H1 (cell line): ENCODE results near the gene TNFAIP8L3. TPM values are rescaled to one million over a fixed set of nuclear protein-coding genes. Genes with fewer than 3 reads are reported as not detected.

Source experiments
- CTCF ChIA-PET: fragments of 300-600 bp; sonication (Branson Sonifier 250); formaldehyde crosslinking; loops from one replicate; lab custom pipeline; 2021; ENCODE audit not compliant: partially characterized antibody; lab: Charles Lee
- POLR2A ChIA-PET: fragments of 300-600 bp; sonication (Branson Sonifier 250); formaldehyde crosslinking; loops from one replicate; lab custom pipeline; 2021; ENCODE audit warnings: inconsistent platforms; ENCODE audit not compliant: partially characterized antibody; lab: Charles Lee
- DNase-seq, 2 experiments: peaks; one replicate each; pipeline versions ENCODE4 v3.0.0 to v3.0.0-alpha.2; 2010 to 2022; ENCODE audit warnings: low spot score in 2 of 2, low read depth in 1 of 2, mixed read lengths in 1 of 2
- FAIRE-seq: peaks from 2 replicates; lab custom pipeline; 2011; peaks lifted over from hg19 to GRCh38; lab: Jason Lieb, UNC
- H2AFZ ChIP-seq: 2 replicates; pipeline ENCODE4 v1.8.1; 2012; ENCODE audit warnings: low read length, inconsistent platforms
- H2AK5ac ChIP-seq: 2 replicates; pipeline ENCODE4 v1.6.1; 2013; ENCODE audit warnings: low read depth, low read length
- H2BK120ac ChIP-seq: replicated peaks from 2 replicates; pipeline ENCODE3; 2013; ENCODE audit warnings: low read depth, low read length, inconsistent platforms
- H2BK12ac ChIP-seq: 2 replicates; pipeline ENCODE4 v1.6.1; 2013; ENCODE audit warnings: low read depth, low read length
- H2BK15ac ChIP-seq: 2 replicates; pipeline ENCODE4 v1.6.1; 2013; ENCODE audit warnings: low read length
- H2BK20ac ChIP-seq: 2 replicates; pipeline ENCODE4 v1.6.1; 2013; ENCODE audit warnings: low read length
- H2BK5ac ChIP-seq: 2 replicates; pipeline ENCODE4 v1.6.1; 2013; ENCODE audit warnings: low read depth, low read length
- H3K14ac ChIP-seq: 2 replicates; pipeline ENCODE4 v1.6.1; 2013; ENCODE audit warnings: inconsistent platforms; ENCODE audit not compliant: insufficient read length
- H3K18ac ChIP-seq: 2 replicates; pipeline ENCODE4 v1.6.1; 2013; ENCODE audit warnings: low read length; ENCODE audit errors: extremely low read depth
- H3K23ac ChIP-seq: 2 replicates; pipeline ENCODE4 v1.6.1; 2013; ENCODE audit warnings: inconsistent platforms; ENCODE audit not compliant: insufficient read length
- H3K23me2 ChIP-seq: 2 replicates; pipeline ENCODE4 v1.6.1; 2013; ENCODE audit warnings: low read depth, low read length
- H3K27ac ChIP-seq: 2 replicates; pipeline ENCODE4 v1.6.1; 2011; ENCODE audit warnings: low read depth, low read length, inconsistent platforms
- H3K27me3 ChIP-seq, 4 experiments: replicated peaks in 1 of 4; 1 replicate in 1 of 4; 2 replicates in 3 of 4; pipeline versions ENCODE4 v1.6.1 to v1.8.1; 2011 to 2013; ENCODE audit warnings: low read length in 3 of 4, mild to moderate bottlenecking in 3 of 4, inconsistent platforms in 2 of 4, mixed read lengths in 2 of 4, moderate library complexity in 1 of 4; ENCODE audit not compliant: control insufficient read depth in 3 of 4, insufficient read depth in 3 of 4; ENCODE audit errors: extremely low read depth in 1 of 4
- H3K36me3 ChIP-seq, 4 experiments: 2 replicates each; pipeline versions ENCODE4 v1.6.1 to v1.8.1; 2011 to 2013; ENCODE audit warnings: mild to moderate bottlenecking in 4 of 4, low read length in 3 of 4, moderate library complexity in 2 of 4, control low read depth in 1 of 4, inconsistent platforms in 1 of 4; ENCODE audit not compliant: insufficient read depth in 4 of 4, control insufficient read depth in 2 of 4
- H3K4ac ChIP-seq: replicated peaks from 2 replicates; pipeline ENCODE3; 2013; ENCODE audit warnings: low read length, low read depth, mixed read lengths, inconsistent platforms; ENCODE audit not compliant: insufficient read length
- H3K4me1 ChIP-seq, 4 experiments: replicated peaks in 1 of 4; 1 replicate in 1 of 4; 2 replicates in 3 of 4; pipeline versions ENCODE4 v1.6.1 to v1.8.1; 2011 to 2013; ENCODE audit warnings: low read length in 3 of 4, inconsistent platforms in 2 of 4, mixed read lengths in 1 of 4; ENCODE audit not compliant: insufficient read depth in 4 of 4, control insufficient read depth in 3 of 4
- H3K4me2 ChIP-seq, 2 experiments: 2 replicates each; pipeline versions ENCODE4 v1.6.1 to v1.8.1; 2011 to 2013; ENCODE audit warnings: low read depth in 2 of 2, low read length in 2 of 2, control low read depth in 1 of 2, inconsistent platforms in 1 of 2, mild to moderate bottlenecking in 1 of 2; ENCODE audit not compliant: insufficient read depth in 1 of 2
- H3K4me3 ChIP-seq, 4 experiments: fragments of 200-600, 300-600 bp in 1 of 4; sonication (generic), shearing (Covaris generic), sonication (Bioruptor Twin) in 1 of 4; 2 replicates each; pipeline versions ENCODE4 v1.5.1 to v1.8.1; 2011 to 2016; ENCODE audit warnings: low read length in 4 of 4, low read depth in 3 of 4, control low read depth in 2 of 4, inconsistent platforms in 2 of 4, mild to moderate bottlenecking in 2 of 4, mixed read lengths in 1 of 4, moderate library complexity in 1 of 4; ENCODE audit not compliant: insufficient read depth in 2 of 4; ENCODE audit errors: extremely low read depth in 1 of 4
- H3K56ac ChIP-seq: replicated peaks from 2 replicates; pipeline ENCODE3; 2013; ENCODE audit warnings: low read depth, mild to moderate bottlenecking, mixed read lengths, low read length, inconsistent platforms; ENCODE audit not compliant: insufficient read length
- H3K79me1 ChIP-seq: 2 replicates; pipeline ENCODE4 v1.6.1; 2013; ENCODE audit warnings: low read depth, low read length, control low read depth
- H3K79me2 ChIP-seq, 2 experiments: 2 replicates each; pipeline versions ENCODE4 v1.6.1 to v1.8.1; 2012 to 2013; ENCODE audit warnings: low read length in 2 of 2, mild to moderate bottlenecking in 2 of 2, inconsistent platforms in 1 of 2; ENCODE audit not compliant: insufficient read depth in 2 of 2, control insufficient read depth in 1 of 2
- H3K9ac ChIP-seq, 4 experiments: replicated peaks in 1 of 4; 1 replicate in 1 of 4; 2 replicates in 3 of 4; pipeline versions ENCODE4 v1.6.1 to v1.8.1; 2011 to 2013; ENCODE audit warnings: low read depth in 3 of 4, low read length in 3 of 4, control low read depth in 2 of 4, mild to moderate bottlenecking in 2 of 4, moderate library complexity in 2 of 4, inconsistent platforms in 1 of 4; ENCODE audit errors: extremely low read depth in 1 of 4
- H3K9me3 ChIP-seq, 2 experiments: 2 replicates each; pipeline versions ENCODE4 v1.6.1 to v1.8.1; 2012 to 2013; ENCODE audit warnings: mild to moderate bottlenecking in 2 of 2, moderate library complexity in 2 of 2, control low read depth in 1 of 2, inconsistent platforms in 1 of 2, low read depth in 1 of 2, low read length in 1 of 2, mixed read lengths in 1 of 2; ENCODE audit not compliant: insufficient read depth in 2 of 2
- H4K20me1 ChIP-seq, 2 experiments: replicated peaks in 1 of 2; 2 replicates each; pipeline versions ENCODE3 to v1.8.1; 2011 to 2013; ENCODE audit warnings: inconsistent platforms in 2 of 2, low read length in 2 of 2, mild to moderate bottlenecking in 1 of 2; ENCODE audit not compliant: insufficient read depth in 2 of 2, control insufficient read depth in 1 of 2
- H4K5ac ChIP-seq: 2 replicates; pipeline ENCODE4 v1.6.1; 2013; ENCODE audit warnings: low read length, low read depth, mixed read lengths, inconsistent platforms; ENCODE audit not compliant: insufficient read length
- H4K8ac ChIP-seq: 2 replicates; pipeline ENCODE4 v1.8.0; 2013; ENCODE audit warnings: mild to moderate bottlenecking, moderate library complexity, low read length, inconsistent platforms; ENCODE audit not compliant: insufficient read depth; ENCODE audit errors: extremely low read depth
- H4K91ac ChIP-seq: replicated peaks from 2 replicates; pipeline ENCODE3; 2013; ENCODE audit warnings: low read length, mixed read lengths, inconsistent platforms; ENCODE audit not compliant: insufficient read length
- ASH2L ChIP-seq: fragments of 200-600, 300-600 bp; sonication (generic); IDR thresholded peaks from one replicate; pipeline ENCODE4 v1.7.1; 2017; ENCODE audit warnings: low read length
- CHD2 ChIP-seq: IDR thresholded peaks from 2 replicates; pipeline ENCODE4 v1.6.1; 2012; ENCODE audit warnings: low read length, improper control_type of control experiment
- CTBP2 ChIP-seq: IDR thresholded peaks from 2 replicates; pipeline ENCODE4 v1.7.0; 2011; ENCODE audit warnings: borderline replicate concordance, mild to moderate bottlenecking, moderate library complexity, mixed read lengths, low read length; ENCODE audit not compliant: insufficient read depth, insufficient read length
- EP300 ChIP-seq, 2 experiments: IDR thresholded peaks; 1 replicate in 1 of 2; 2 replicates in 1 of 2; pipeline ENCODE4 v1.6.1; 2011 to 2012; ENCODE audit warnings: low read depth in 2 of 2, low read length in 2 of 2, mild to moderate bottlenecking in 2 of 2, borderline replicate concordance in 1 of 2, inconsistent platforms in 1 of 2, moderate library complexity in 1 of 2
- HDAC6 ChIP-seq: IDR thresholded peaks from one replicate; pipeline ENCODE4 v1.7.1; 2012; ENCODE audit warnings: low read depth, mild to moderate bottlenecking, inconsistent platforms, low read length, moderate library complexity
- KDM4A ChIP-seq: IDR thresholded peaks from one replicate; pipeline ENCODE4 v1.7.1; 2012; ENCODE audit warnings: low read depth, mild to moderate bottlenecking, moderate library complexity, low read length, inconsistent platforms; ENCODE audit not compliant: severe bottlenecking
- NANOG ChIP-seq: IDR thresholded peaks from 2 replicates; pipeline ENCODE4 v1.6.1; 2011; ENCODE audit warnings: low read length, low read depth, mild to moderate bottlenecking, inconsistent platforms; ENCODE audit not compliant: insufficient read depth, poor library complexity, severe bottlenecking
- POLR2AphosphoS5 ChIP-seq: IDR thresholded peaks from 2 replicates; pipeline ENCODE4 v1.6.1; 2011; ENCODE audit warnings: low read depth, low read length
- YY1 ChIP-seq: IDR thresholded peaks from 2 replicates; pipeline ENCODE4 v1.6.1; 2011; ENCODE audit warnings: low read depth, mild to moderate bottlenecking, low read length
- WGBS, 2 experiments: shearing (Covaris generic) in 1 of 2; methylation state at CpG; one replicate each; pipeline versions ENCODE4 v1.1.6 to v1.1.7; 2013 to 2015; ENCODE audit warnings: low lambda C conversion rate in 2 of 2, mixed read lengths in 2 of 2, inconsistent platforms in 1 of 2, low coverage in 1 of 2, missing lambda C conversion rate in 1 of 2; ENCODE audit not compliant: insufficient replicate concordance in 2 of 2, insufficient coverage in 1 of 2, insufficient read length in 1 of 2; ENCODE audit errors: extremely low coverage in 1 of 2, missing lambda C conversion rate in 1 of 2; 5-methylcytosine and 5-hydroxymethylcytosine counted together
- polyA plus RNA-seq, 7 experiments: library from polyadenylated mRNA; depleted of rRNA in 3 of 7; stranded (reverse) in 5 of 7; unstranded in 2 of 7; fragments of >200 nt in 5 of 7; fragments of 200-250 nt in 2 of 7; gene quantifications; 1 replicate in 5 of 7; 2 replicates in 1 of 7; 4 replicates in 1 of 7; pipeline versions ENCODE4 v1.2.1 to v1.2.3, GENCODE V29; 2011 to 2013; ENCODE audit warnings: missing spikeins in 2 of 7, mixed read lengths in 2 of 7
- total RNA-seq: library from RNA; stranded (reverse); fragmentation: NEBNext Ultra II Directional; extraction: Animal tissue kit (Norgen Biotek cat#: 25700); gene quantifications from 2 replicates; pipeline ENCODE4 v1.2.1, GENCODE V29; 2021
- TF ChIP-seq, protein P1 (sequence below): IDR thresholded peaks from 2 replicates; pipeline ENCODE4 v1.6.1; 2012; ENCODE audit warnings: inconsistent platforms

The TNFAIP8L3 gene
- total and polyA plus RNA-seq, 2 of the 8 experiments (the other 6 are each of a cell fraction or from before 2014, with no cell fraction given) = 0.23 to 0.67 TPM

DNA sequence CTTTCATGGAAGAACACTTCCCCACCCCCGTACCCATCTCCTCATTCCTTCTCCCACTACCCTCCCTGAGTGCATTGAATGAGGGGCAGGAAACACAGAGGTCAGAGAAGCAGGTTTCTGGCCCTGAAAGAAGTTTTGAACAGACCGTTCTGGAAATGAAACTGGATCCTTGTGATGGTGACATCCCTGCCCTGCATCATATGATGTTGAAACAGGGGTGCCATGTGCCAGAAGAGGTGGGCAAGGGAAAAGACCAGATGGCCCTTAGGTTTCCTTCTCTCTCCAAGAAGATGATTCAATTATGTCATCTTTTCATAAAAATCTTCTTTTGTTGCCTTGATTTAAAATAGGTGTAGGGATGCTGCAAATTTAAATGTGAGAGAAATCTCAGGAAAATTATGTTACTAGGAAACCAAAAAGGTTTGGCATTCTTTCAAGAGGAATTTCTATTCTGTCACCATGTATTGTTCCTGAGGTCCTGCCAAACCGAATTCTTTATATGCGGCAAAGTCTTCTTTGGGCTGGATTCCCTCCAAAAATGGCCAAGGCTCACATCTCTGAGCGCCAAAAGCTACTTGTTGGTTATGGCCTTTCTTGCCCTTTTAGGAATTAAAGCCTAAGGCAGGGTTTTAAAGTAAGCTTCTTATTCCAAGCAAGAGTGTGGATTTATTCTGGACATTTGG is 19.9 kb upstream of the TNFAIP8L3 start:
- Histone ChIP-seq H3K9ac (no peak overlapping the region), H4K91ac (no peak overlapping the region), H3K23ac (no peak overlapping the region), H2BK20ac (no peak overlapping the region), H2BK120ac (no peak overlapping the region), H3K14ac (no peak overlapping the region), H3K18ac (no peak overlapping the region), H4K8ac (no peak overlapping the region), H2BK5ac (no peak overlapping the region), H4K20me1 (no peaks in the 10 kb centered on the region), H3K4me2 (no peak overlapping the region), H4K5ac (no peak overlapping the region), H2BK15ac (no peak overlapping the region), H3K27me3 (no peaks in the 10 kb centered on the region), H3K4me3 (no peak overlapping the region), H3K27ac (no peak overlapping the region), H3K56ac (no peak overlapping the region), H3K4me1 (no peaks in the 10 kb centered on the region; a peak in 1 of 7 replicates), H2AFZ (no peak overlapping the region), H3K79me1 (no peaks in the 10 kb centered on the region), H3K23me2 (no peaks in the 10 kb centered on the region), H3K9me3 (no peaks in the 10 kb centered on the region), H2AK5ac (no peak overlapping the region), H2BK12ac (no peak overlapping the region), H3K4ac (no peak overlapping the region), H3K79me2 (no peaks in the 10 kb centered on the region), H3K36me3 (no peaks in the 10 kb centered on the region)
- FAIRE-seq (no peak), DNase-seq (no peak)
- ChIA-PET POLR2A (no interaction called here), CTCF (interaction anchor here (0.7 kb wide), 1 partner anchor 19 kb away, joined by 3 read pairs; no protein-coding TSS in a partner anchor)
- WGBS, 2 experiments = 89% methylated on average over 5 of the region's 5 CpGs; no CpG with 5 or more reads in 1 of the 2 experiments
- TF ChIP-seq, protein P1, sequence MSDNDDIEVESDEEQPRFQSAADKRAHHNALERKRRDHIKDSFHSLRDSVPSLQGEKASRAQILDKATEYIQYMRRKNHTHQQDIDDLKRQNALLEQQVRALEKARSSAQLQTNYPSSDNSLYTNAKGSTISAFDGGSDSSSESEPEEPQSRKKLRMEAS = no peak
- no peak for TF ChIP-seq HDAC6
- TF ChIP-seq CTBP2 = no peak
- no peak for TF ChIP-seq KDM4A
- TF ChIP-seq EP300 (IDR thresholded peaks at IDR 0.05; ENCODE audit: borderline replicate concordance in 1 of 2, low read depth in 2 of 2, low read length in 2 of 2) = no peak
- TF ChIP-seq CHD2 = no peak
- TF ChIP-seq POLR2AphosphoS5 = no peak
- TF ChIP-seq YY1 = no peak
- TF ChIP-seq NANOG = no peak
- no peak for TF ChIP-seq ASH2L
